H9 (cell line): Measurements from ENCODE around the gene CSDE1. TPM values are rescaled to one million over a fixed set of nuclear protein-coding genes. Genes with fewer than 3 reads are reported as not detected.

Experiments used
- DNase-seq: peaks from one replicate; pipeline ENCODE4 v3.0.0-alpha.2; 2017
- H2AFZ ChIP-seq: one replicate; pipeline ENCODE4 v1.6.1; 2013; ENCODE audit warnings: mild to moderate bottlenecking, low read length, control low read depth, moderate library complexity
- H2AK5ac ChIP-seq: 2 replicates; pipeline ENCODE4 v1.6.1; 2013; ENCODE audit warnings: low read length, control low read depth, mixed read lengths; ENCODE audit not compliant: insufficient read length
- H2BK120ac ChIP-seq: one replicate; pipeline ENCODE4 v1.6.1; 2013; ENCODE audit warnings: low read depth, mild to moderate bottlenecking, low read length, control low read depth, inconsistent platforms; ENCODE audit not compliant: poor library complexity, severe bottlenecking
- H2BK12ac ChIP-seq: 2 replicates; pipeline ENCODE4 v1.6.1; 2013; ENCODE audit warnings: low read length, control low read depth, mixed read lengths, low read depth; ENCODE audit not compliant: insufficient read length
- H2BK15ac ChIP-seq: 2 replicates; pipeline ENCODE4 v1.6.1; 2013; ENCODE audit warnings: low read depth, low read length, control low read depth
- H2BK20ac ChIP-seq: one replicate; pipeline ENCODE4 v1.6.1; 2013; ENCODE audit warnings: low read depth, mild to moderate bottlenecking, low read length, control low read depth, inconsistent platforms; ENCODE audit not compliant: poor library complexity, severe bottlenecking
- H2BK5ac ChIP-seq: 2 replicates; pipeline ENCODE4 v1.6.1; 2013; ENCODE audit warnings: low read length, control low read depth, mixed read lengths; ENCODE audit not compliant: insufficient read length
- H3K14ac ChIP-seq: 2 replicates; pipeline ENCODE4 v1.6.1; 2013; ENCODE audit warnings: low read length, control low read depth; ENCODE audit not compliant: insufficient read depth
- H3K18ac ChIP-seq: 2 replicates; pipeline ENCODE4 v1.6.1; 2013; ENCODE audit warnings: low read depth, mild to moderate bottlenecking, mixed read lengths, low read length, control low read depth; ENCODE audit not compliant: insufficient read length
- H3K23ac ChIP-seq: 2 replicates; pipeline ENCODE4 v1.6.1; 2013; ENCODE audit warnings: low read length, control low read depth, mixed read lengths, low read depth; ENCODE audit not compliant: insufficient read length
- H3K23me2 ChIP-seq: 2 replicates; pipeline ENCODE4 v1.6.1; 2013; ENCODE audit warnings: low read depth, mild to moderate bottlenecking, mixed read lengths, low read length, control low read depth; ENCODE audit not compliant: insufficient read length, poor library complexity, severe bottlenecking
- H3K27ac ChIP-seq: 2 replicates; pipeline ENCODE4 v1.5.1; 2013; ENCODE audit warnings: low read length, control low read depth, mixed read lengths, low read depth; ENCODE audit not compliant: insufficient read length
- H3K27me3 ChIP-seq: 2 replicates; pipeline ENCODE4 v1.6.1; 2013; ENCODE audit warnings: low read length, control low read depth, inconsistent platforms; ENCODE audit not compliant: insufficient read depth
- H3K4ac ChIP-seq: 2 replicates; pipeline ENCODE4 v1.6.1; 2013; ENCODE audit warnings: low read depth, mild to moderate bottlenecking, control low read depth, inconsistent platforms, low read length, moderate library complexity
- H3K4me1 ChIP-seq: 2 replicates; pipeline ENCODE4 v1.6.1; 2013; ENCODE audit warnings: low read length, control low read depth, inconsistent platforms; ENCODE audit not compliant: insufficient read depth
- H3K4me2 ChIP-seq: 2 replicates; pipeline ENCODE4 v1.6.1; 2013; ENCODE audit warnings: low read length, control low read depth, mixed read lengths; ENCODE audit not compliant: insufficient read length, insufficient read depth
- H3K56ac ChIP-seq: 2 replicates; pipeline ENCODE4 v1.6.1; 2013; ENCODE audit warnings: low read depth, mild to moderate bottlenecking, mixed read lengths, low read length, control low read depth; ENCODE audit not compliant: insufficient read length
- H3K79me1 ChIP-seq: 2 replicates; pipeline ENCODE4 v1.6.1; 2013; ENCODE audit warnings: low read depth, mild to moderate bottlenecking, moderate library complexity, low read length, control low read depth, inconsistent platforms; ENCODE audit not compliant: insufficient read depth, poor library complexity, severe bottlenecking
- H3K79me2 ChIP-seq: 2 replicates; pipeline ENCODE4 v1.6.1; 2013; ENCODE audit warnings: low read length, control low read depth, inconsistent platforms; ENCODE audit not compliant: insufficient read depth
- H3K9ac ChIP-seq: 2 replicates; pipeline ENCODE4 v1.6.1; 2013; ENCODE audit warnings: low read length, control low read depth, mixed read lengths; ENCODE audit not compliant: insufficient read length; ENCODE audit errors: extremely low read depth
- H3K9me3 ChIP-seq: one replicate; pipeline ENCODE4 v1.6.1; 2013; ENCODE audit warnings: low read depth, low read length, inconsistent platforms; ENCODE audit not compliant: control insufficient read depth
- H3T11ph ChIP-seq: one replicate; pipeline ENCODE4 v1.6.1; 2013; ENCODE audit warnings: mild to moderate bottlenecking, low read length, control low read depth, inconsistent platforms
- H4K20me1 ChIP-seq: one replicate; pipeline ENCODE4 v1.6.1; 2013; ENCODE audit not compliant: control insufficient read depth, insufficient read length, insufficient read depth
- H4K5ac ChIP-seq: 2 replicates; pipeline ENCODE4 v1.6.1; 2013; ENCODE audit warnings: low read depth, mild to moderate bottlenecking, mixed read lengths, low read length, control low read depth; ENCODE audit not compliant: insufficient read length
- H4K8ac ChIP-seq: replicated peaks from 2 replicates; pipeline ENCODE4 v1.6.1; 2013; ENCODE audit warnings: low read length, control low read depth, mixed read lengths, low read depth; ENCODE audit not compliant: insufficient read length
- H4K91ac ChIP-seq: 2 replicates; pipeline ENCODE4 v1.6.1; 2013; ENCODE audit warnings: low read depth, mild to moderate bottlenecking, moderate library complexity, mixed read lengths, low read length, control low read depth; ENCODE audit not compliant: insufficient read length
- H3K27ac Mint-ChIP-seq, 3 experiments: 2 replicates in 2 of 3; 3 replicates in 1 of 3; pipeline ENCODE4 v1.8.0; 2020 to 2021; ENCODE audit warnings: mixed read lengths in 3 of 3, mild to moderate bottlenecking in 1 of 3, moderate library complexity in 1 of 3
- H3K27me3 Mint-ChIP-seq: 2 replicates; pipeline ENCODE4 v1.8.0; 2021; ENCODE audit warnings: low read depth, mild to moderate bottlenecking, moderate library complexity, mixed read lengths
- H3K36me3 Mint-ChIP-seq, 3 experiments: 2 replicates in 2 of 3; 3 replicates in 1 of 3; pipeline ENCODE4 v1.8.0; 2020 to 2021; ENCODE audit warnings: low read depth in 3 of 3, mixed read lengths in 3 of 3; ENCODE audit not compliant: insufficient read depth in 1 of 3
- H3K4me1 Mint-ChIP-seq, 2 experiments: 2 replicates each; pipeline ENCODE4 v1.8.0; 2020; ENCODE audit warnings: mixed read lengths in 2 of 2
- H3K4me3 Mint-ChIP-seq, 2 experiments: 2 replicates in 1 of 2; 3 replicates in 1 of 2; pipeline ENCODE4 v1.8.0; 2020 to 2021; ENCODE audit warnings: mild to moderate bottlenecking in 2 of 2, mixed read lengths in 2 of 2, moderate library complexity in 1 of 2
- H3K9me3 Mint-ChIP-seq, 2 experiments: 2 replicates in 1 of 2; 3 replicates in 1 of 2; pipeline ENCODE4 v1.8.0; 2020; ENCODE audit warnings: mild to moderate bottlenecking in 2 of 2, mixed read lengths in 2 of 2, moderate library complexity in 1 of 2
- CTCF ChIP-seq: fragments of 200-600 bp; sonication (generic); conservative IDR thresholded peaks from 3 replicates; pipeline ENCODE4 v1.8.0; 2021; ENCODE audit warnings: antibody characterized with exemption, mild to moderate bottlenecking
- WGBS: extraction: QIAGEN DNeasy Blood & Tissue Kit; methylation state at CpG from one replicate; pipeline ENCODE4 v1.1.7; 2013; ENCODE audit warnings: missing lambda C conversion rate, low lambda C conversion rate, mixed read lengths; ENCODE audit not compliant: insufficient read length; ENCODE audit errors: extremely low coverage; 5-methylcytosine and 5-hydroxymethylcytosine counted together
- total RNA-seq: library from RNA; stranded (reverse); gene quantifications from 2 replicates; pipeline ENCODE4 v1.2.1, GENCODE V29; 2021

The CSDE1 gene
- total RNA-seq, 1 experiment from 2014 or later = 645 TPM

GRCh38 chr1:114740331-114740730, 17.5 kb downstream of the CSDE1 start:
- WGBS = no CpG with 5 or more reads among the region's 1 CpG
- Mint-ChIP-seq H3K9me3 (no peaks in the 10 kb centered on the region), H3K27me3 (no peaks in the 10 kb centered on the region), H3K4me3 (no peak overlapping the region), H3K36me3 (peaks cover 45 to 76% (median 66%) of the 10 kb centered on the region in 3 experiments), H3K27ac (no peak overlapping the region; a peak in 1 of 7 replicates), H3K4me1 (no peaks in the 10 kb centered on the region)
- no peaks in the 10 kb centered on the region for H3K4me1 ChIP-seq
- no peak overlapping the region for H3K14ac ChIP-seq
- no peak overlapping the region for H2BK15ac ChIP-seq
- no peak overlapping the region for H2BK120ac ChIP-seq
- H2AK5ac ChIP-seq = no peak overlapping the region
- no peaks in the 10 kb centered on the region for H3K27me3 ChIP-seq
- no peak for DNase-seq
- H2BK20ac ChIP-seq = no peak overlapping the region
- H3K27ac ChIP-seq = no peak overlapping the region
- peaks cover 7% of the 10 kb centered on the region for H3K79me1 ChIP-seq
- H4K8ac ChIP-seq = no peak overlapping the region
- no peak overlapping the region for H2BK12ac ChIP-seq
- H3K23me2 ChIP-seq = no peaks in the 10 kb centered on the region
- no peak overlapping the region for H2BK5ac ChIP-seq
- no peak overlapping the region for H4K5ac ChIP-seq
- no peak for TF ChIP-seq CTCF
- H3K56ac ChIP-seq = no peak overlapping the region
- no peak overlapping the region for H3K9ac ChIP-seq
- H3K18ac ChIP-seq = no peak overlapping the region
- H3K79me2 ChIP-seq = peaks cover 25% of the 10 kb centered on the region; the same call in 1 of the 2 replicates
- no peak overlapping the region for H3K23ac ChIP-seq
- H3K9me3 ChIP-seq = no peaks in the 10 kb centered on the region
- H4K20me1 ChIP-seq = no peaks in the 10 kb centered on the region
- no peak overlapping the region for H2AFZ ChIP-seq
- H3K4me2 ChIP-seq = no peak overlapping the region
- H4K91ac ChIP-seq = no peak overlapping the region
- no peak overlapping the region for H3T11ph ChIP-seq
- H3K4ac ChIP-seq = no peak overlapping the region
